ENCODE data around the gene CSMD2.

DNA sequence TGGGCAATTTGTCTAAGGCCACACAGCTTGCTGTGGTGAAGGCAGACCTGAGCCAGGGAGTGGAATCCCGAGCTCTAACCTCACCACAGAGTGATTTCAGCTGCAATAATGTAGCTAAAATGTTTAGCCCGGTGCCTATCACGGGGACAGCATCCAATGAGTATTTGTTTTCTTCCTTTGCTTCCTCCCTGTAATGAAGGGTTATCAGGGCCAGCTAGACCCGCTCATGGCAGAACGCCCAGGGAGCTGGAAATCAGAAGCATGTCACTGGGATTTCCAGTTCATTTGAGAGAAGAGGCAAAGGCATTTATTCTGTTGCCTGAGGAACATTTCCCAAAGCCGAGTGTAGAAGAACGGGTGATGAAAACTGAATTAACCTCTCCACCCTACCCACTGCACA is 509.5 kb downstream of the CSMD2 start:
- TF ChIP-seq, protein P1, sequence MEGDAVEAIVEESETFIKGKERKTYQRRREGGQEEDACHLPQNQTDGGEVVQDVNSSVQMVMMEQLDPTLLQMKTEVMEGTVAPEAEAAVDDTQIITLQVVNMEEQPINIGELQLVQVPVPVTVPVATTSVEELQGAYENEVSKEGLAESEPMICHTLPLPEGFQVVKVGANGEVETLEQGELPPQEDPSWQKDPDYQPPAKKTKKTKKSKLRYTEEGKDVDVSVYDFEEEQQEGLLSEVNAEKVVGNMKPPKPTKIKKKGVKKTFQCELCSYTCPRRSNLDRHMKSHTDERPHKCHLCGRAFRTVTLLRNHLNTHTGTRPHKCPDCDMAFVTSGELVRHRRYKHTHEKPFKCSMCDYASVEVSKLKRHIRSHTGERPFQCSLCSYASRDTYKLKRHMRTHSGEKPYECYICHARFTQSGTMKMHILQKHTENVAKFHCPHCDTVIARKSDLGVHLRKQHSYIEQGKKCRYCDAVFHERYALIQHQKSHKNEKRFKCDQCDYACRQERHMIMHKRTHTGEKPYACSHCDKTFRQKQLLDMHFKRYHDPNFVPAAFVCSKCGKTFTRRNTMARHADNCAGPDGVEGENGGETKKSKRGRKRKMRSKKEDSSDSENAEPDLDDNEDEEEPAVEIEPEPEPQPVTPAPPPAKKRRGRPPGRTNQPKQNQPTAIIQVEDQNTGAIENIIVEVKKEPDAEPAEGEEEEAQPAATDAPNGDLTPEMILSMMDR (IDR thresholded peaks at IDR 0.05; ENCODE audit: low read depth, low read length) = no peak
- no peak for TF ChIP-seq EZH2phosphoT487 (IDR thresholded peaks at IDR 0.05; ENCODE audit: low read depth)
